Endothelial cell of umbilical vein (primary cell): ENCODE measurements around the gene LRFN2. TPM values are rescaled to one million over a fixed set of nuclear protein-coding genes. Genes with fewer than 3 reads are reported as not detected.

ENCODE experiments used
- BruUV-seq: library from RNA; stranded (reverse); fragments of 400-500 nt; replicated peaks from 2 replicates; lab custom pipeline; 2021; lab: Mats Ljungman, UMichigan
- CTCF ChIA-PET: fragments of 300-600, 350-600 bp; sonication (Branson Sonifier 250); formaldehyde crosslinking; loops from one replicate; lab custom pipeline; 2021; ENCODE audit warnings: antibody characterized with exemption, inconsistent platforms; lab: Charles Lee
- POLR2A ChIA-PET: fragments of 300-600, 350-600 bp; sonication (Branson Sonifier 250); formaldehyde crosslinking; loops from one replicate; lab custom pipeline; 2021; ENCODE audit warnings: antibody characterized with exemption, inconsistent platforms; lab: Charles Lee
- DNase-seq: peaks from one replicate; pipeline ENCODE4 v3.0.0-alpha.2; 2011; ENCODE audit warnings: low read depth, low spot score
- FAIRE-seq: peaks from 2 replicates; lab custom pipeline; 2011; peaks lifted over from hg19 to GRCh38; lab: Jason Lieb, UNC
- H2AFZ ChIP-seq: 2 replicates; pipeline ENCODE4 v1.6.0; 2012; ENCODE audit warnings: low read depth, low read length, control low read depth, inconsistent platforms
- H3K27ac ChIP-seq: 2 replicates; pipeline ENCODE4 v1.5.1; 2011; ENCODE audit warnings: low read depth, mild to moderate bottlenecking, control low read depth, low read length, moderate library complexity; ENCODE audit not compliant: insufficient read depth
- H3K27me3 ChIP-seq, 2 experiments: 2 replicates each; pipeline versions ENCODE4 v1.6.0 to v1.6.1; 2011; ENCODE audit warnings: low read length in 2 of 2, mixed read lengths in 1 of 2; ENCODE audit not compliant: control insufficient read depth in 2 of 2, insufficient read depth in 2 of 2
- H3K36me3 ChIP-seq, 2 experiments: 2 replicates in 1 of 2; 3 replicates in 1 of 2; pipeline ENCODE4 v1.5.1; 2011; ENCODE audit warnings: low read length in 2 of 2, mild to moderate bottlenecking in 1 of 2, moderate library complexity in 1 of 2; ENCODE audit not compliant: control insufficient read depth in 2 of 2, insufficient read depth in 2 of 2; ENCODE audit errors: extremely low read depth in 1 of 2
- H3K4me1 ChIP-seq: 3 replicates; pipeline ENCODE4 v1.5.1; 2011; ENCODE audit warnings: mild to moderate bottlenecking, low read length; ENCODE audit not compliant: control insufficient read depth, insufficient read depth; ENCODE audit errors: extremely low read depth
- H3K4me2 ChIP-seq: 2 replicates; pipeline ENCODE4 v1.6.1; 2011; ENCODE audit warnings: low read length, control low read depth, mixed read lengths; ENCODE audit not compliant: insufficient read depth
- H3K4me3 ChIP-seq, 3 experiments: fragments of 200-600 bp in 1 of 3; sonication (generic), shearing (Covaris generic) in 1 of 3; replicated peaks in 1 of 3; 2 replicates each; pipeline ENCODE4 v1.5.1; 2011 to 2016; ENCODE audit warnings: control low read depth in 3 of 3, low read length in 3 of 3, mild to moderate bottlenecking in 2 of 3, inconsistent platforms in 1 of 3, low read depth in 1 of 3, moderate library complexity in 1 of 3; ENCODE audit not compliant: insufficient read depth in 1 of 3
- H3K79me2 ChIP-seq: 2 replicates; pipeline ENCODE4 v1.6.0; 2012; ENCODE audit warnings: low read length, inconsistent platforms; ENCODE audit not compliant: control insufficient read depth, insufficient read depth
- H3K9ac ChIP-seq: replicated peaks from 2 replicates; pipeline ENCODE3; 2011; ENCODE audit warnings: low read length, control low read depth; ENCODE audit not compliant: insufficient read depth; ENCODE audit errors: extremely low read depth
- H3K9me1 ChIP-seq: replicated peaks from 3 replicates; pipeline ENCODE4 v1.6.0; 2011; ENCODE audit warnings: mild to moderate bottlenecking, low read length; ENCODE audit not compliant: control insufficient read depth, insufficient read depth; ENCODE audit errors: extremely low read depth
- H3K9me3 ChIP-seq: replicated peaks from 2 replicates; pipeline ENCODE4 v1.5.1; 2012; ENCODE audit warnings: low read length, inconsistent platforms; ENCODE audit not compliant: control insufficient read depth, insufficient read depth
- H4K20me1 ChIP-seq: replicated peaks from 2 replicates; pipeline ENCODE3; 2011; ENCODE audit warnings: mild to moderate bottlenecking, low read length; ENCODE audit not compliant: control insufficient read depth, insufficient read depth; ENCODE audit errors: extremely low read depth
- CTCF ChIP-seq, 2 donors: IDR thresholded peaks; 1 replicate in 1 of 2; 2 replicates in 1 of 2; pipeline ENCODE4 v1.5.1; 2011; ENCODE audit warnings: low read length in 2 of 2, mild to moderate bottlenecking in 2 of 2, moderate library complexity in 2 of 2, control low read depth in 1 of 2, inconsistent platforms in 1 of 2, low read depth in 1 of 2; ENCODE audit not compliant: insufficient read depth in 1 of 2; ENCODE audit errors: extremely low read depth in 1 of 2
- EZH2 ChIP-seq: IDR thresholded peaks from 2 replicates; pipeline ENCODE4 v1.6.1; 2012; ENCODE audit warnings: borderline replicate concordance, low read depth, mild to moderate bottlenecking, moderate library complexity, low read length, inconsistent platforms; ENCODE audit not compliant: severe bottlenecking
- FOS ChIP-seq: IDR thresholded peaks from 2 replicates; pipeline ENCODE4 v1.6.1; 2011; ENCODE audit warnings: mild to moderate bottlenecking, low read length, moderate library complexity, borderline replicate concordance; ENCODE audit not compliant: insufficient read depth
- GATA2 ChIP-seq: IDR thresholded peaks from 2 replicates; pipeline ENCODE4 v1.7.0; 2011; ENCODE audit warnings: low read depth, mild to moderate bottlenecking, moderate library complexity, mixed read lengths, low read length; ENCODE audit not compliant: insufficient read length, insufficient read depth
- JUN ChIP-seq: IDR thresholded peaks from 2 replicates; pipeline ENCODE4 v1.6.1; 2011; ENCODE audit warnings: borderline replicate concordance, low read depth; ENCODE audit not compliant: insufficient read length, insufficient read depth
- MYC ChIP-seq: IDR thresholded peaks from one replicate; pipeline ENCODE4 v1.6.1; 2011; ENCODE audit warnings: mild to moderate bottlenecking, low read depth, low read length
- POLR2A ChIP-seq: IDR thresholded peaks from 2 replicates; pipeline ENCODE4 v1.6.1; 2012; ENCODE audit warnings: low read depth, mild to moderate bottlenecking, control low read depth, low read length
- POLR2AphosphoS5 ChIP-seq: IDR thresholded peaks from 2 replicates; pipeline ENCODE4 v1.6.1; 2012; ENCODE audit warnings: low read depth, mild to moderate bottlenecking, control low read depth, low read length, moderate library complexity; ENCODE audit not compliant: insufficient read depth
- dilution Hi-C: fragments of 300-500 bp; cut with MboI; formaldehyde crosslinking; loops from one replicate; pipeline ENCODE4 v1.15.0; 2019; ENCODE audit warnings: low sequenced_read_pairs; ENCODE audit not compliant: extremely low pct_ligation_motif_present
- intact Hi-C: fragments of 100-400 bp; cut with micrococcal nuclease; formaldehyde crosslinking; loops from one replicate; pipeline ENCODE4 v1.10.0; 2022
- polyA plus RNA-seq, 4 experiments: library from polyadenylated mRNA; depleted of rRNA in 3 of 4; stranded (reverse) in 3 of 4; unstranded in 1 of 4; fragments of >200 nt; gene quantifications; 2 replicates each; pipeline versions ENCODE4 v1.2.1 to v1.2.3, GENCODE V29; 2011 to 2012; ENCODE audit warnings: missing spikeins in 1 of 4
- total RNA-seq: library from RNA; stranded (reverse); gene quantifications from 2 replicates; pipeline ENCODE4 v1.2.3, GENCODE V29; 2021
- TF ChIP-seq, protein P1 (sequence below): IDR thresholded peaks from 2 replicates; pipeline ENCODE4 v1.6.1; 2011; ENCODE audit not compliant: insufficient read depth, insufficient read length

Gene LRFN2
- total and polyA plus RNA-seq, 2 donors (not counting 3 experiments of a cell fraction or from before 2014, with no cell fraction given) = not detected

- H4K20me1 ChIP-seq = no peaks in the 10 kb centered on the region
- H3K36me3 ChIP-seq = no peaks in the 10 kb centered on the region
- no peak overlapping the region for H3K4me2 ChIP-seq
- no peaks in the 10 kb centered on the region for H3K4me1 ChIP-seq
- H3K4me3 ChIP-seq = no peak overlapping the region
- TF ChIP-seq FOS (no peak), JUN (no peak), CTCF (IDR thresholded peaks at IDR 0.05; ENCODE audit: extremely low read depth in 1 of 2, insufficient read depth in 1 of 2, low read depth in 1 of 2, low read length in 2 of 2) (no peak), POLR2AphosphoS5 (no peak), POLR2A (no peak), EZH2 (no peak), MYC (no peak), GATA2 (no peak)
- TF ChIP-seq, protein P1, sequence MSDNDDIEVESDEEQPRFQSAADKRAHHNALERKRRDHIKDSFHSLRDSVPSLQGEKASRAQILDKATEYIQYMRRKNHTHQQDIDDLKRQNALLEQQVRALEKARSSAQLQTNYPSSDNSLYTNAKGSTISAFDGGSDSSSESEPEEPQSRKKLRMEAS = no peak
- no TSS peak for BruUV-seq
- H3K27ac ChIP-seq = no peak overlapping the region
- no peaks in the 10 kb centered on the region for H3K9me1 ChIP-seq
- DNase-seq (no peak), FAIRE-seq (no peak)
- dilution Hi-C loops = no loop called here
- no peaks in the 10 kb centered on the region for H3K79me2 ChIP-seq
- no peak overlapping the region for H2AFZ ChIP-seq
- ChIA-PET CTCF (no interaction called here), POLR2A (no interaction called here)
- intact Hi-C loops = no loop called here
- H3K9me3 ChIP-seq = no peaks in the 10 kb centered on the region
- H3K9ac ChIP-seq = no peak overlapping the region
- H3K27me3 ChIP-seq = no peaks in the 10 kb centered on the region
These were observed 58.1 kb downstream of the LRFN2 start for GRCh38 chr6:40529040-40529439.
